ENCODE data around the gene IRS2. TPM values are rescaled to one million over a fixed set of nuclear protein-coding genes. Genes with fewer than 3 reads are reported as not detected.

Gene IRS2
- total and polyA plus RNA-seq, 2 experiments from 2014 or later: 3.6 to 14.5 TPM

- ATAC-seq (no peak), DNase-seq (ENCODE audit: low spot score) (peak; percentile 16)
- Histone ChIP-seq H3K79me2 (replicated peaks; ENCODE audit: insufficient read depth) (no peaks in the 10 kb centered on the region), H4K20me1 (replicated peaks; ENCODE audit: insufficient read depth) (no peaks in the 10 kb centered on the region), H3K27ac (ENCODE audit: low read depth) (no peak overlapping the region), H3K4me1 (ENCODE audit: insufficient read depth) (no peaks in the 10 kb centered on the region; the same call in 1 of the 2 replicates), H3K4me3 (no peak overlapping the region), H3K27me3 (ENCODE audit: insufficient read depth) (no peaks in the 10 kb centered on the region), H3K36me3 (ENCODE audit: insufficient read depth) (no peaks in the 10 kb centered on the region), H2AFZ (peak overlapping the region; percentile 24; the same call in 1 of the 2 replicates), H3K4me2 (0 out of 2 replicates have a peak overlapping the region, but pooled peaks have one; percentile 1), H3F3A (replicated peaks; ENCODE audit: low read depth) (no peaks in the 10 kb centered on the region), H3K9me2 (ENCODE audit: insufficient read depth) (peaks cover 8% of the 10 kb centered on the region; the same call in 1 of the 2 replicates)
- Mint-ChIP-seq H3K36me3 (ENCODE audit: low read depth) (no peaks in the 10 kb centered on the region), H3K4me1 (peaks cover 30% of the 10 kb centered on the region), H3K27me3 (ENCODE audit: insufficient read depth, low read depth, poor library complexity) (peaks cover 1% of the 10 kb centered on the region), H3K27ac (peak overlapping the region; percentile 63), H3K9me3 (no peaks in the 10 kb centered on the region; the same call in 2 of the 3 replicates), H3K4me3 (no peak overlapping the region)
- TF ChIP-seq NANOG (IDR thresholded peaks at IDR 0.05; ENCODE audit: borderline replicate concordance) (no peak), REST (IDR thresholded peaks at IDR 0.05; ENCODE audit: unreplicated experiment) (no peak), STAT1 (IDR thresholded peaks at IDR 0.05; ENCODE audit: unreplicated experiment) (no peak), EZH2phosphoT487 (IDR thresholded peaks at IDR 0.05; ENCODE audit: unreplicated experiment) (no peak), CTCF (conservative IDR thresholded peaks at IDR 0.05; ENCODE audit: low read depth in 2 of 2) (no peak), JUNB (IDR thresholded peaks at IDR 0.05; ENCODE audit: unreplicated experiment) (no peak), ZNF462 (CRISPR knock-in tag; IDR thresholded peaks at IDR 0.05) (no peak), POLR2AphosphoS5 (IDR thresholded peaks at IDR 0.05; ENCODE audit: low read depth) (no peak), EZH2 (IDR thresholded peaks at IDR 0.05; ENCODE audit: low read depth, unreplicated experiment) (no peak), ETS1 (IDR thresholded peaks at IDR 0.05) (no peak), ZNF114 (CRISPR knock-in tag; IDR thresholded peaks at IDR 0.05) (no peak), CREB1 (CRISPR knock-in tag; IDR thresholded peaks at IDR 0.05; ENCODE audit: low read depth) (no peak)
Measured at GRCh38 chr13:109816112-109816807, 29.9 kb upstream of the IRS2 start.

Data from GM23338 (cell line).